GM21737 (cell line): ENCODE results near the gene TDRD7.
A peak's percentile ranks its signal among the peaks of the same experiment; 100 is the strongest.
"Not testable (repeated sequence)": the region's sequence is repeated elsewhere in the genome, so short reads cannot be mapped to it uniquely, and the experiment has no call there.

Experiments
- ATAC-seq: cut with Tn5 transposase; IDR thresholded peaks from one replicate; pipeline ENCODE4 v1.9.1; 2021; ENCODE audit warnings: mild to moderate bottlenecking, moderate library complexity; ENCODE audit not compliant: unreplicated experiment

TDRD7 gene

GRCh38 chr9:97425336-97425972 lies 13.6 kb downstream of the TDRD7 start:
- ATAC-seq = no peak

GRCh38 chr9:97425973-97426336 lies 14.1 kb downstream of the TDRD7 start:
- ATAC-seq = no peak

- ATAC-seq = no peak
These were observed 16.0 kb downstream of the TDRD7 start for GRCh38 chr9:97427885-97428284.

- no peak for ATAC-seq
These were observed 18.6 kb downstream of the TDRD7 start for GRCh38 chr9:97430316-97431043.

GRCh38 chr9:97431044-97431441 lies 19.1 kb downstream of the TDRD7 start:
- ATAC-seq = no peak

- ATAC-seq = no peak
These were observed 19.8 kb downstream of the TDRD7 start for GRCh38 chr9:97431549-97432143.

GRCh38 chr9:97437051-97437600 lies 25.2 kb downstream of the TDRD7 start:
- ATAC-seq = no peak

GRCh38 chr9:97438257-97438656 lies 26.4 kb downstream of the TDRD7 start:
- no peak for ATAC-seq

GRCh38 chr9:97438666-97439065 lies 26.8 kb downstream of the TDRD7 start:
- no peak for ATAC-seq

GRCh38 chr9:97440160-97440559 lies 28.3 kb downstream of the TDRD7 start:
- ATAC-seq = no peak

- ATAC-seq = no peak
These were observed 29.8 kb downstream of the TDRD7 start for GRCh38 chr9:97441729-97442128.

GRCh38 chr9:97445119-97445701 lies 33.3 kb downstream of the TDRD7 start:
- no peak for ATAC-seq

GRCh38 chr9:97447001-97447400 lies 35.1 kb downstream of the TDRD7 start:
- ATAC-seq = no peak

GRCh38 chr9:97453573-97453972 lies 41.7 kb downstream of the TDRD7 start:
- not testable (repeated sequence) for ATAC-seq

GRCh38 chr9:97456841-97457240 lies 44.9 kb downstream of the TDRD7 start:
- not testable (repeated sequence) for ATAC-seq

GRCh38 chr9:97459326-97459725 lies 47.4 kb downstream of the TDRD7 start:
- no peak for ATAC-seq

GRCh38 chr9:97462159-97462558 lies 50.3 kb downstream of the TDRD7 start:
- ATAC-seq = no peak

GRCh38 chr9:97462914-97463313 lies 51.0 kb downstream of the TDRD7 start:
- no peak for ATAC-seq

GRCh38 chr9:97468658-97469448 lies 57.0 kb downstream of the TDRD7 start:
- peak; percentile 83 for ATAC-seq

GRCh38 chr9:97470076-97470475 lies 58.2 kb downstream of the TDRD7 start:
- no peak for ATAC-seq

GRCh38 chr9:97473717-97474116 lies 61.8 kb downstream of the TDRD7 start:
- ATAC-seq = no peak
